GM10248 (cell line): ENCODE measurements around the gene LONRF2.
A peak's percentile ranks its signal among the peaks of the same experiment; 100 is the strongest.

Experiments
- CTCF ChIA-PET: fragments of 300-600 bp; sonication (Branson Sonifier 250); formaldehyde crosslinking; extraction: SDS; loops from one replicate; lab custom pipeline; 2021; ENCODE audit warnings: antibody characterized with exemption; lab: Yijun Ruan, JAX
- POLR2A ChIA-PET: fragments of 350-650 bp; sonication (Branson Sonifier 250); formaldehyde crosslinking; extraction: SDS; loops from one replicate; lab custom pipeline; 2020; ENCODE audit warnings: antibody characterized with exemption; lab: Yijun Ruan, JAX
- DNase-seq: peaks from one replicate; pipeline ENCODE4 v3.0.0; 2012; ENCODE audit errors: extremely low spot score
- CTCF ChIP-seq: IDR thresholded peaks from 2 replicates; pipeline ENCODE4 v1.5.1; 2012; ENCODE audit warnings: mild to moderate bottlenecking, low read depth; ENCODE audit errors: extremely low read depth, missing control alignments, control extremely low read depth

LONRF2 gene

DNA sequence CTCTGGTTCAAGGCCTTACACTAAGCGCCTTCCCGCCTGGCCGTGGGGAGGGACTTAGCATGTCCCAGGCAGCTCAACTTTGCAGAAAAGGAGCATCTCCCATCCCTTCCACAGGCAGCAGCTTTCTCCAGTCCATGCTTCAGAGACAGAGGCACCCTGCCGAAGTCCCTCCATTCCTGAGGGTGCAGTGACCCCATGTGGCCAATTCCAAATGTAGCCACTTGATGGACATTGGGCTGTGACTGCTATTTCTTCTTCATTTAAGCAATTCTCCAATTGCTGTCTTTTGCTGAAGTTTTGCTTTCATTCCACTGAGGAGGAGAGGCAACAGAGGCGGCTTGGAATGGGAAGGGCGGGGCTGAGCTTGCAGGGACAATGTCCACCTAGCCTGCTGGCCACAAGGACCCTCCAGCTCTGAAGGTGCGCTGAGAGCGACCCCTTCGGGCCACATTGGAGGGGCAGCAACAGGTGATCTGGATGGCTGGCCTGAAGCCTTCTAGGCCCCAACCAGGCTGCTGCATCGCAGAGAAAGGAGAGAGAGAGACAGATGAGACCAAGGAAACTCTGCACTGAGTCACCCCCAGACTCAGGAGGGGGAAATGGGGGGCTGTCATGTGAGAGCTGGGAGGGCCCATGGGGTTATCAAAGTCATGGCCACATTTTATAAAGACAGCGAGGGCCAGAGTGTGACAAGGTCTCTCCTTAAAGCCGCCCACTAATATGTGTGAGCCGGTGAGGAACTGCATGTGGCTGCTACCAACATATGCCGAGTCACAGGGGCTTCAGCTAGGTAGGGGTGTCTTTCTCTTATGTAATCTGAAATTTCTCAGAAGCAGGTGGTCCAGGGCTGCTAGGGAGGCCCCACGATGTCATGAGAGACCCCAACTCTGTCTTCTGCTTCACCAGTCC is 61.3 kb downstream of the LONRF2 start:
- DNase-seq = peak; percentile 64
- ChIA-PET POLR2A (no interaction called here), CTCF (interaction anchor here (0.6 to 9.4 kb wide), 27 partner anchors 11 to 1612 kb away, joined by 3 to 210 read pairs (median 7); no protein-coding TSS in a partner anchor)
- peak; percentile 66 for TF ChIP-seq CTCF

DNA sequence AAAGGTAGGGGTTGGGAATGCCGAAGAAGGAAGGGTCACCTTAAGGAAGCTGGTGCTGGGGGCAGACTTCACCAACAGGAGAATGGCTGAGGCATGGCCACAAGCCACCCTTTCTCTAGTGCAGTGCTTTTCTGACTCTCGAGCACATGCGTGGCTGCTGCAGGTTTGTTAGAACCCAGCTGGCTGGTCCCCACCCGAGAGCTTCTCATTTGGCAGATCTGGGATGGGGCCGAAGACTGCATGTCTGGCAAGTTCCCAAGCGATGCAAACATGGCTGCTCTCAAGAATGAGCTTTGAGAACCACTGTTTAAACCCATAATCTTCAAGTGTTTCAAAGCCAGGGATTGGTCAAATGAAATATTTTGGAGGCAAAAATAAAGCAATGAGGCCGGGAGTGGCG is 63.2 kb downstream of the LONRF2 start:
- no peak for TF ChIP-seq CTCF
- ChIA-PET POLR2A (no interaction called here), CTCF (interaction anchor here (1.2 to 9.4 kb wide), 4 partner anchors 10 to 700 kb away, joined by 3 to 210 read pairs (median 102); no protein-coding TSS in a partner anchor)
- no peak for DNase-seq

DNA sequence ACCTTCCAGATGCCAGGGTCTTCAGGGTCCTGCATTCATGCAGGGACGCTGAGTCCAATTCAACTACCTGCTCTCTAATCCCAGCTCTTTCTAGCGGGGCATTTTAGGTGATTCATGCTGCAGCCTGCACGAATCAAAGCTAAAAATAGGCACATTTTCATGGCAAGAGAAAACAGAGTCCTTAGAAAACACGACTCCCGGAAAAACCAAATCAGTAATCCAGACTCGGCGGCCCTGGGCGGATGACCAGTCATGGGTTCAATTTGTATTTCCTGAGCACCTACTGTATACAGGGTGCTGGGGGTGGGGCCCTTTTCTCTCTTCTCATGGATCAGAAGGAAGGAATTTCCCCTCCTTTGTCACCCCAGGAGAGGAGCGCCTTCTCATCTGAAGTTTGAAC is 64.4 kb downstream of the LONRF2 start:
- TF ChIP-seq CTCF = no peak
- POLR2A ChIA-PET = no interaction called here
- CTCF ChIA-PET = interaction anchor here (1.2 to 8.8 kb wide), 4 partner anchors 9 to 699 kb away, joined by 3 to 104 read pairs (median 52); no protein-coding TSS in a partner anchor
- DNase-seq = no peak

- POLR2A ChIA-PET = no interaction called here
- CTCF ChIA-PET = interaction anchor here (8.2 to 8.8 kb wide), 2 partner anchors 8 to 698 kb away, joined by 101 to 104 read pairs; no protein-coding TSS in a partner anchor
- no peak for TF ChIP-seq CTCF
- no peak for DNase-seq
Measured at GRCh38 chr2:100256849-100257248, 65.5 kb downstream of the LONRF2 start.

DNA sequence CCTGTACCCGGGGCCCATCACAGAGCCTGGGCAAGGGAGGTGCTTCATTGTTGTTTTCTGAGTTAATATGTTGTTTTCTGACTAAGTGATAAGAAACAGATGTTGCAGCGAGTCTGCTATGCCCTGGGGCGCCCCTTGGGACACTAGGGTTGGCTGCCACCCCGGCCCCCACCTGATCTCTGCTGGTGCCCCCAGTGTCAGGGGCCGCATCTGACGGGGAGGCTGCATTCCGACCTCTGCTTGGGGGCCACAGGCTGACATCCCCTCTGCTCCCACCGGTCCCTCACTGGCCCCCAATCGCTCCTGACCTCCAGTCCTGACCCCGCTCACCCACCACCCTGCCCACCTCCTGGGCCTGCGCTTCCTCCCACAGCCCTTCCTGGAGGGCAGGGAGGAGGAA is 65.9 kb downstream of the LONRF2 start:
- no peak for TF ChIP-seq CTCF
- CTCF ChIA-PET = interaction anchor here (8.8 kb wide), 1 partner anchor 698 kb away, joined by 104 read pairs; no protein-coding TSS in a partner anchor
- POLR2A ChIA-PET = no interaction called here
- no peak for DNase-seq

DNA sequence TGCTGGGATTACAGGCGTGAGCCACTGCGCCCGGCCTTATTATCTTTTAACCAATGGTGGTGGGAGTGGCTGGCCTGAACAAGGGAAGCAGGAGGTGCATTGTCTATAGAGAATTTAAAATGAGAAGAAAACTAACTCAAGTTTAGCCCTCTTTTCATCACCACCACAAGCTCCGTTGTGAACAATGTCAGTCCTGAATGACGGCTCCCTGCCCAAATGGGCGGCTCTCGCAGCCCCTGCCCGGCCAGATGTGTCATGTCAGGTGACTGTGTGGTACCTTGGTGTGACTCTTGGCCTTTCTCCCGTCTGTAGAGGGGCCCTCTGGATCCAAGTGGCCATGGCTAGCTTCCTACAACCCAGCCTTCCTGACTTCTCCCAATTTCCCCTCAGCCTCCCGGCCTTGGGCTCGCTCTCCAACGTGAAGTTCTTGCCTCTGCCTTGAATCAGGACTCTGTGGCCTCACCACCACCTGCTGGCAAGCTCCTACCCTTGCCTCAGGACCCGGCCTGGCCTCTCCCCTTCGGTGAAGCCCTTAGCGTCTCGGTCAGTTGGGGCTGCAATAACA is 67.6 kb downstream of the LONRF2 start:
- ChIA-PET POLR2A (no interaction called here), CTCF (interaction anchor here (1.0 to 11.2 kb wide), 3 partner anchors 6 to 126 kb away, joined by 3 to 101 read pairs (median 5); no protein-coding TSS in a partner anchor)
- DNase-seq = no peak
- TF ChIP-seq CTCF = no peak
